GM19467 (cell line): ENCODE measurements around the gene SPNS1.

ENCODE experiments used
- ATAC-seq: cut with Tn5 transposase; IDR thresholded peaks from one replicate; pipeline ENCODE4 v1.9.1; 2021; ENCODE audit warnings: mild to moderate bottlenecking, moderate library complexity; ENCODE audit not compliant: unreplicated experiment

SPNS1 gene

GRCh38 chr16:29025735-29026134 lies 51.2 kb downstream of the SPNS1 start:
- ATAC-seq = no peak

- ATAC-seq = no peak
Measured at GRCh38 chr16:29028457-29029167, 54.0 kb downstream of the SPNS1 start.

GRCh38 chr16:29029168-29029994 lies 54.8 kb downstream of the SPNS1 start:
- ATAC-seq = no peak

GRCh38 chr16:29030086-29030840 lies 55.7 kb downstream of the SPNS1 start:
- no peak for ATAC-seq
